ENCODE measurements around the gene AP4M1. TPM values are rescaled to one million over a fixed set of nuclear protein-coding genes. Genes with fewer than 3 reads are reported as not detected.

The AP4M1 gene
- total RNA-seq, 1 experiment from 2014 or later: 17.9 TPM

DNA sequence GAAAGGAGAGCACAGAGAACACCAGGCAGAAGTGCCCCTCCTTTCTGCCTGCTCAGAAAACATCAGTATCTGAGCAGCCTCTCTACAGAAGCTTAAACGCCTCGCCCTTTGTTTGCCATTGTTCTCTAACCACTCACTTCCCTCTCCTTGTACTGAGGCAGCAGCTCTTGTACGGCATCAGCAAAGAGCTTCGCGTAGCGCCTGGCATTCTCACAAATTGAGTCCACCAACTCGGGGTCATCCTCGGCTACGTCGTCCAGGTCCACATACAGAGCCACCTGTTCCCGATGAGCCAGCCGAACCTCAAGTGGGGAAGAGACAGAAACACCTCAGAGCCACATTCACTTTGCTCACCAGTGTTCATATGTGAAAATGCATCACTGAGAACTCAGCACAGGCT, 2.0 kb upstream of the AP4M1 start:
- no peak for ATAC-seq
- Histone ChIP-seq H4K20me1 (ENCODE audit: low read length) (peaks cover 27% of the 10 kb centered on the region), H3K4me3 (ENCODE audit: low read length) (peak overlapping the region; percentile 80), H3K9ac (ENCODE audit: low read length) (peak overlapping the region; percentile 100), H3K79me2 (ENCODE audit: low read length) (peaks cover 53% of the 10 kb centered on the region), H3F3A (ENCODE audit: low read length, unreplicated experiment) (no peaks in the 10 kb centered on the region), H3K4me1 (ENCODE audit: insufficient read depth, low read length) (peaks cover 19% of the 10 kb centered on the region), H3K4me2 (ENCODE audit: low read length) (peak overlapping the region; percentile 95), H3K27ac (ENCODE audit: low read length) (no peak overlapping the region), H3K27me3 (ENCODE audit: low read length) (no peaks in the 10 kb centered on the region), H3K9me3 (ENCODE audit: low read length) (no peaks in the 10 kb centered on the region), H2AFZ (ENCODE audit: low read length) (no peak overlapping the region), H3K9me2 (replicated peaks; ENCODE audit: low read length) (no peaks in the 10 kb centered on the region), H3K36me3 (ENCODE audit: low read depth, low read length) (peaks cover 52% of the 10 kb centered on the region)
- intact Hi-C loops (cut with micrococcal nuclease): no loop called here
- no peak for DNase-seq
- BruUV-seq (replicated peaks): no TSS peak
- POLR2A ChIA-PET (ENCODE audit: unreplicated experiment): interaction anchor here (0.9 kb wide), 1 partner anchor 17 kb away, joined by 30 read pairs; no protein-coding TSS in a partner anchor
- TF ChIP-seq CTCF (conservative IDR thresholded peaks at IDR 0.05; ENCODE audit: low read depth, low read length): no peak
- TF ChIP-seq EZH2 (IDR thresholded peaks at IDR 0.05; ENCODE audit: low read length, unreplicated experiment): no peak
- no peak for TF ChIP-seq EZH2phosphoT487 (IDR thresholded peaks at IDR 0.05; ENCODE audit: borderline replicate concordance, low read length)
- CTCF ChIA-PET: no interaction called here

- Histone ChIP-seq H3K9me2 (replicated peaks; ENCODE audit: low read length) (no peaks in the 10 kb centered on the region), H3K4me1 (ENCODE audit: insufficient read depth, low read length) (peaks cover 19% of the 10 kb centered on the region), H3K79me2 (ENCODE audit: low read length) (peaks cover 48% of the 10 kb centered on the region), H4K20me1 (ENCODE audit: low read length) (peaks cover 27% of the 10 kb centered on the region), H3K27me3 (ENCODE audit: low read length) (no peaks in the 10 kb centered on the region), H3K4me2 (ENCODE audit: low read length) (peak overlapping the region; percentile 95), H3K9me3 (ENCODE audit: low read length) (no peaks in the 10 kb centered on the region), H3K9ac (ENCODE audit: low read length) (peak overlapping the region; percentile 100), H3K27ac (ENCODE audit: low read length) (peak overlapping the region; percentile 93), H3K36me3 (ENCODE audit: low read depth, low read length) (peaks cover 42% of the 10 kb centered on the region), H2AFZ (ENCODE audit: low read length) (peak overlapping the region; percentile 61), H3K4me3 (ENCODE audit: low read length) (peak overlapping the region; percentile 80), H3F3A (ENCODE audit: low read length, unreplicated experiment) (no peaks in the 10 kb centered on the region)
- ATAC-seq (peak; percentile 79), DNase-seq (peak; percentile 92)
- ChIA-PET CTCF (interaction anchor here (0.6 kb wide), 1 partner anchor 18 kb away, joined by 6 read pairs; no protein-coding TSS in a partner anchor), POLR2A (ENCODE audit: unreplicated experiment) (interaction anchor here (0.6 to 1.9 kb wide), 3 partner anchors 18 to 927 kb away, joined by 3 to 9 read pairs (median 3); no protein-coding TSS in a partner anchor)
- no TSS peak for BruUV-seq (replicated peaks)
- TF ChIP-seq EZH2phosphoT487 (IDR thresholded peaks at IDR 0.05; ENCODE audit: borderline replicate concordance, low read length) (no peak), CTCF (conservative IDR thresholded peaks at IDR 0.05; ENCODE audit: low read depth, low read length) (no peak), EZH2 (IDR thresholded peaks at IDR 0.05; ENCODE audit: low read length, unreplicated experiment) (no peak)
- intact Hi-C loops (cut with micrococcal nuclease): loop anchor here (1.0 to 2.0 kb wide), 3 partner anchors 11 to 26 kb away; partner anchors contain the start of genes CNPY4, MBLAC1 and TAF6
Measured at GRCh38 chr7:100100420-100101015, 925 bp upstream of the AP4M1 start.

Measured in PC-3 (cell line).